Lower leg skin (tissue), 3 donors: ENCODE results near the gene GADL1.

Experiments used
- POLR2A ChIP-seq, 2 donors: fragments of 450-650 bp; IDR thresholded peaks; one replicate each; pipeline ENCODE4 v1.6.1; 2016 to 2017; ENCODE audit warnings: antibody characterized with exemption in 2 of 2, mild to moderate bottlenecking in 1 of 2, moderate library complexity in 1 of 2
- TF ChIP-seq, protein P1 (sequence below), 3 donors: fragments of 450-650 bp; IDR thresholded peaks; one replicate each; pipeline ENCODE4 v1.5.1; 2016; ENCODE audit warnings: antibody characterized with exemption in 3 of 3, mild to moderate bottlenecking in 3 of 3, moderate library complexity in 2 of 3

DNA sequence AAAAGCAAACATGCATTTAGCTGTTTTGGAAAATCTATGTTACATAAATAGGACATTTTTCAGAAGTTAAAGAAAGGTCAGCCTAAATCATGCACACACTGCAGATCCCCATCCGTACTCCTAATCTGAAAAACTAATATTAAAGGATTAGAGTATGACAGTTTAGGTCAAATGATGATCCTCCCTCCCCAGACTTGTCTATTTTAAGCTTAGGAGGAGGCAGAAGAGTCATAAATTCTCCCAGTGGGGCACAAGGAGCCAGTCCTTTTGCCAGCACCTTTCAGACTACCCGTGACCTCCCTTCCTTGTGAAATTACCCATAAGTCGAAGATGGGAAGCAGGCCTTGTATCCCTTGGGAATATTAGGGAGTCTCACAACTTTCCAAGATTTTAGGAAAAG, 210.1 kb downstream of the GADL1 start:
- TF ChIP-seq, protein P1, sequence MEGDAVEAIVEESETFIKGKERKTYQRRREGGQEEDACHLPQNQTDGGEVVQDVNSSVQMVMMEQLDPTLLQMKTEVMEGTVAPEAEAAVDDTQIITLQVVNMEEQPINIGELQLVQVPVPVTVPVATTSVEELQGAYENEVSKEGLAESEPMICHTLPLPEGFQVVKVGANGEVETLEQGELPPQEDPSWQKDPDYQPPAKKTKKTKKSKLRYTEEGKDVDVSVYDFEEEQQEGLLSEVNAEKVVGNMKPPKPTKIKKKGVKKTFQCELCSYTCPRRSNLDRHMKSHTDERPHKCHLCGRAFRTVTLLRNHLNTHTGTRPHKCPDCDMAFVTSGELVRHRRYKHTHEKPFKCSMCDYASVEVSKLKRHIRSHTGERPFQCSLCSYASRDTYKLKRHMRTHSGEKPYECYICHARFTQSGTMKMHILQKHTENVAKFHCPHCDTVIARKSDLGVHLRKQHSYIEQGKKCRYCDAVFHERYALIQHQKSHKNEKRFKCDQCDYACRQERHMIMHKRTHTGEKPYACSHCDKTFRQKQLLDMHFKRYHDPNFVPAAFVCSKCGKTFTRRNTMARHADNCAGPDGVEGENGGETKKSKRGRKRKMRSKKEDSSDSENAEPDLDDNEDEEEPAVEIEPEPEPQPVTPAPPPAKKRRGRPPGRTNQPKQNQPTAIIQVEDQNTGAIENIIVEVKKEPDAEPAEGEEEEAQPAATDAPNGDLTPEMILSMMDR (IDR thresholded peaks at IDR 0.05): no peak
- no peak for TF ChIP-seq POLR2A (IDR thresholded peaks at IDR 0.05)
